Measurements from ENCODE around the gene PREX1.

Gene PREX1

DNA sequence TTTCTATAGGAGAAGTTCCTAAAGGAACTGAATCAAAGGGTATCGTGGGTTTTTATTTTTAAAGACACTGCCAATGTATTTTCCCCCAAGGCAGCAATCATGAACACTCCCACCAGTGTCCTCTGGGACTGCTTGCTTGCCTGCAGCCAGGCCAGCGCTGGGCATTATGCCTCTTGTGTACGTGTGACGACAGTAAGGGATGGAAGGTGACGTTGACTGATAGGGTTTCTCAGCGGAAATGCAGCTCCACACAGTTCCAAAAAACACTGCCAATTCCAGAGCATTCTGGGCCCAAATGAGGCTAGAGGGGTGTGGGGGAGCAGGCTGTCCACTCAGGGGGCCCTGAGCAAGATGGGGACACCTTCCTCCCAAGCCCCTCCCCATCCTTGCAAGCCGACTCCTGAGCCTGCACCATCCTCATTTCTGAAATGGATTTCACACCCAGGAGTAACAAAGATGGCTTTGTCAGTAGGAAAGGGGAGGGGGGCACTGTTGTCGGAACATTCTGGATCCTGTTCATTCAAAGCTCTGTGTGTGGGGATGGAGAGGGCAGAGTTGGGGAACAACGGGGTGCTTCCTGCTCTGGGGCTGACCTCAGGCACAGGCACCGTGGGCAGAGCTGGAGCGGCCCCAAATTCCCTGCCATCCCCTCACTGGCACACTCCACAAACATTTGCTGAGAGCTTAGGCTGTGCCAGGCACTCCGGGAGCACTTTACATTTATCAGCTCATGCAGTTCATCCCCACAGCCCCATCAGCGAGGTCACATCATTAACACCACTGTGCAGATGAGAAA lies 20.0 kb downstream of the PREX1 start:
- TF ChIP-seq, protein P1, sequence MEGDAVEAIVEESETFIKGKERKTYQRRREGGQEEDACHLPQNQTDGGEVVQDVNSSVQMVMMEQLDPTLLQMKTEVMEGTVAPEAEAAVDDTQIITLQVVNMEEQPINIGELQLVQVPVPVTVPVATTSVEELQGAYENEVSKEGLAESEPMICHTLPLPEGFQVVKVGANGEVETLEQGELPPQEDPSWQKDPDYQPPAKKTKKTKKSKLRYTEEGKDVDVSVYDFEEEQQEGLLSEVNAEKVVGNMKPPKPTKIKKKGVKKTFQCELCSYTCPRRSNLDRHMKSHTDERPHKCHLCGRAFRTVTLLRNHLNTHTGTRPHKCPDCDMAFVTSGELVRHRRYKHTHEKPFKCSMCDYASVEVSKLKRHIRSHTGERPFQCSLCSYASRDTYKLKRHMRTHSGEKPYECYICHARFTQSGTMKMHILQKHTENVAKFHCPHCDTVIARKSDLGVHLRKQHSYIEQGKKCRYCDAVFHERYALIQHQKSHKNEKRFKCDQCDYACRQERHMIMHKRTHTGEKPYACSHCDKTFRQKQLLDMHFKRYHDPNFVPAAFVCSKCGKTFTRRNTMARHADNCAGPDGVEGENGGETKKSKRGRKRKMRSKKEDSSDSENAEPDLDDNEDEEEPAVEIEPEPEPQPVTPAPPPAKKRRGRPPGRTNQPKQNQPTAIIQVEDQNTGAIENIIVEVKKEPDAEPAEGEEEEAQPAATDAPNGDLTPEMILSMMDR (conservative IDR thresholded peaks at IDR 0.05; ENCODE audit: low read depth), result no peak
- ChIA-PET CTCF (interaction anchor here (0.6 kb wide), 1 partner anchor 53 kb away, joined by 3 read pairs; no protein-coding TSS in a partner anchor), POLR2A (ENCODE audit: low non-redundant PET) (no interaction called here)
- H3K27ac ChIP-seq, result no peak overlapping the region
- no peak for DNase-seq (ENCODE audit: low spot score)

DNA sequence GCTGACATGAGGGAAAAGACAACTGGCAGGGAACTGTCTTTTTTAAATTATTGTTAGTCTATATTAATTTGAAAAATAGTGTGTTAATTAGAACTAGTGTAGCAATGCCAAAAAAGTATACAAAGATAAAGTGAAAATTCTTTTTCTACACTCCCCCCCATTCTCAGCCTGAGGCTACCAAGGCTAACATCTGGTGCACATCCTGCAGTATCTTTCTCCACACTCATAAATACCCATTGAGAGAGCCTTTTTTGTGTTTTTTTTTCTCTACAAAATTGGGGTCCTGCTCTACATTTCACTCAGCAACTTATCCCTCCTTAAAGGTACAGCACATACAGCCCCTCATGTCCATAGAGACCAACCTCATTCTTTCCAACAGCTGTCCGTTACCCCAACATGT lies 20.7 kb downstream of the PREX1 start:
- TF ChIP-seq, protein P1 (conservative IDR thresholded peaks at IDR 0.05; ENCODE audit: low read depth), result no peak
- H3K27ac ChIP-seq, result no peak overlapping the region
- CTCF ChIA-PET, result no interaction called here
- DNase-seq (ENCODE audit: low spot score), result no peak
- POLR2A ChIA-PET (ENCODE audit: low non-redundant PET), result no interaction called here

DNA sequence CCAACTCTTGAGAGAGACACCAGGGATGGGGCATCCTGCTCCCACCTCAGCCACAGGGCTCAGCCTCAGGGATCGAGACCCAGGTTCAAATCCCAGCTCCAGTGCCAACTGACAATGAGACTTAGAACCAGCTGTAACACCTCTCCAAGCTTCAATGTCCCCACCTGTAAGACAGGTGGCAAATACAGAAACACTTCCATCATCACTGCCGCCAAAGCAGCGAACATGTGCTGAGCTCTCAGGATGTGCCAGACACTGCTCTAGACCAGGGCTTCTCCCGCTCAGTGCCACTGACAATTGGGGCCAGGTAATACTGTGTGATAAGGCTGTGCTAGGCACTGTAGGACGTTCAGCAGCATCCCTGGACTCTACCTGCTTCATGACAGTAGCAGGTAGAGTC lies 22.1 kb downstream of the PREX1 start:
- ChIA-PET POLR2A (ENCODE audit: low non-redundant PET) (no interaction called here), CTCF (interaction anchor here (0.5 kb wide), 1 partner anchor 13 kb away, joined by 3 read pairs; no protein-coding TSS in a partner anchor)
- DNase-seq (ENCODE audit: low spot score), result no peak
- TF ChIP-seq, protein P1 (conservative IDR thresholded peaks at IDR 0.05; ENCODE audit: low read depth), result no peak
- no peak overlapping the region for H3K27ac ChIP-seq

DNA sequence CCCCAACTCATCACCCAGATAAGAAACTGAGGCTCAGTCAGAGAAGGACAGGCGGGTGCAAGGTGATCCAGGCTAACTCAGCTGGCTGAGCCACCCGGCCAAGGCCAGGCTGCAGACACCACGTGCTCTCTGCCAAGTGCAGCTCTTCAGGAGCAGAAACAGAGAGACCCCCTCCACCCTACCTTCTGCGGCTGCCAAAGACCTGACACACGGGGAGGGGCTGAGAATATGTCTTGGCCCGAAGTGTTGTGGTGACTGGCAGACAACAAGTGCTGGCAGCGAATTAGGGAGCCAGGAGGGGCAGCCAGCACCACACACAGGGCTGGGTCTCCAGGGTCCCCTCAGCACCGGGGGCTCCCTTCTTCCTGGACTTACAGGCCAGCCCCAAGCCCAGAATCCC lies 22.5 kb downstream of the PREX1 start:
- TF ChIP-seq, protein P1 (conservative IDR thresholded peaks at IDR 0.05; ENCODE audit: low read depth), result no peak
- H3K27ac ChIP-seq, result no peak overlapping the region
- CTCF ChIA-PET, result interaction anchor here (0.5 kb wide), 2 partner anchors 12 to 57 kb away, joined by 3 read pairs; no protein-coding TSS in a partner anchor
- DNase-seq (ENCODE audit: low spot score), result no peak
- POLR2A ChIA-PET (ENCODE audit: low non-redundant PET), result no interaction called here

DNA sequence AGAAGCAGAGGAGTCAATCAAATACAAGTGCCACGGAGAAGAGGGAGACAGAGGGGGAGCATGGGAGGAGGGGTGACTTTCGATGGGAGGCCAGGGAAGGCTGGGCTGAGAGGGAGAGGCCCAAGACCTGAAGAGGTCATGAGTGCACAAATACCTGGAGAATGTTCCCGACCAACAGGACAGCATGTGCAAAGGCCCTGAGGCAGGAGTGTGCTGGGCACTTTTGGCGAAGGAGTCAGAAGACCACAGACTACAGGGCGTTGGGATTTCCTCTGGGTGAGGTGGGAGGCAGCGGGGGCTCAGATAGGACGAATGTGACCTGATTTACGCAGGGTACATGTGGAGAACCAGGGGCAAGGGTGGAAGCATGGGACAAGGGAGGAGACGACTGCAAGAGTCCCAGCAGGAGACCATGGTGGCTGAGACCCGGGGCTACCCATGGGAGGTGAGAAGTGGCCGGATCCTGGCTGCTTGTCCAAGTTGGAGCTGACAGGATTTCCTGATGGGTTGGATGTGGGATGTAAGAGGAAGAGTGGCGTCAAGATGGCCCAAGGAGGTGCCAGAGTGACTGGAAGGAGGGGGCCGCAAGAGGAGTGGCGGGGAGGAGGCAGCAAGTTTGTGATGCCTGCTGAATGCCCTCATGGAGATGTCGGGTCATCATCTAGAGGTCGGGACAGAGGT lies 23.4 kb downstream of the PREX1 start:
- CTCF ChIA-PET, result interaction anchor here (0.6 kb wide), 1 partner anchor 183 kb away, joined by 3 read pairs; no protein-coding TSS in a partner anchor
- no peak overlapping the region for H3K27ac ChIP-seq
- TF ChIP-seq, protein P1 (conservative IDR thresholded peaks at IDR 0.05; ENCODE audit: low read depth), result no peak
- POLR2A ChIA-PET (ENCODE audit: low non-redundant PET), result no interaction called here
- DNase-seq (ENCODE audit: low spot score), result no peak

DNA sequence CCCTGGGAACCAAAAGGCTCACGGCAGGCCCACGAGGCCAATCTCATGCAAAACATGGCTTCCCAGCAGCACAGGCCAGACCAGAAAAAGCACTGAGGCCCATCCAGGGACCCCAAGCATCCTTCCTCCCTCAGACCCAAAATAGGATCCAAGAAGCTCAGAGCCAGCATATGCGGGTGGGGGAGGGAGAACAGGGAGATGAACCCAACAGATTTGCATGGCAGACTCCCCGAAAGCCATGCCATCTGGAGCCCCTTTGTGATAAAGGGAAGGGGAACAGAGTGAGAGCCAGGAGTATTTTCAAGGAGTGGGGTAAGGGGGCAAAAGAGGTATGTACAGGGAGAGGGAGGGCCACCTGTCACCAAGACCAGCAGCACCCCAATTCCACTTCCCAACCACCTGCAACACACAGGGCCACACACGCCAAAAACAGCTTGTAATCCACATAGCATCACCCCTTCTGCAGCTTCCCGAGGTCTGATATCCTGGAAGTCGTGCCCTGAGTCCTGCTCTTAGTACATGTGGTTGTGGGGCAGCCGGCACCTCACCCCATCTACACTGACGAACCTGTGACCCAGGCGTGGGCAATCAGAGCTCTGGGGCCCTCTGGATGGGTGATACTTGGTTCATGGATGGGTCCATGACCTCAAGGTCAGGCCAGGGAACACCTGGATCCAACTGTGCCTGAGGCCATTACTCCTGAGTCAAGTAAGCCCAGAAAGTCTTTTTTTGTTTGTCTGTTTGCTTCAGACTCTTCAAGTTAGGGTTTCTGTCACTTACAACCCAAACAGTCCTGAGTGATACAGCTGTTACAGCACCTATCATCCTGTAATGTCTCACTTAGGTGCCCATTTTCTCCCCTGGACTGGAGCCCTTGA lies 24.4 kb downstream of the PREX1 start:
- no peak for DNase-seq (ENCODE audit: low spot score)
- POLR2A ChIA-PET (ENCODE audit: low non-redundant PET), result no interaction called here
- CTCF ChIA-PET, result interaction anchor here (0.6 to 1.9 kb wide), 2 partner anchors 146 to 182 kb away, joined by 3 to 7 read pairs; no protein-coding TSS in a partner anchor
- TF ChIP-seq, protein P1 (conservative IDR thresholded peaks at IDR 0.05; ENCODE audit: low read depth), result no peak
- no peak overlapping the region for H3K27ac ChIP-seq
